GM19468 (cell line): ENCODE data around the gene CCNA1.

Experiments used
- ATAC-seq: cut with Tn5 transposase; IDR thresholded peaks from one replicate; pipeline ENCODE4 v1.9.1; 2021; ENCODE audit warnings: mild to moderate bottlenecking, moderate library complexity, moderate number of reproducible peaks; ENCODE audit not compliant: unreplicated experiment; ENCODE audit errors: extremely low read depth

The CCNA1 gene

GRCh38 chr13:36450534-36450933 lies 18.2 kb downstream of the CCNA1 start:
- ATAC-seq = no peak

GRCh38 chr13:36453516-36453915 lies 21.2 kb downstream of the CCNA1 start:
- ATAC-seq = no peak

GRCh38 chr13:36454121-36454520 lies 21.8 kb downstream of the CCNA1 start:
- ATAC-seq = no peak

- no peak for ATAC-seq
Measured at GRCh38 chr13:36454987-36455386, 22.7 kb downstream of the CCNA1 start.

- ATAC-seq = no peak
Measured at GRCh38 chr13:36456577-36456976, 24.3 kb downstream of the CCNA1 start.

- ATAC-seq = no peak
Measured at GRCh38 chr13:36461506-36461905, 29.2 kb downstream of the CCNA1 start.

GRCh38 chr13:36475468-36475867 lies 43.2 kb downstream of the CCNA1 start:
- no peak for ATAC-seq

GRCh38 chr13:36476661-36477060 lies 44.4 kb downstream of the CCNA1 start:
- ATAC-seq = no peak

- no peak for ATAC-seq
Measured at GRCh38 chr13:36480726-36481427, 48.6 kb downstream of the CCNA1 start.

GRCh38 chr13:36490055-36490454 lies 57.8 kb downstream of the CCNA1 start:
- ATAC-seq = no peak
